Tibial nerve (tissue), 3 donors: ENCODE measurements around the gene CDK5RAP1.

Experiments
- CTCF ChIP-seq, 5 experiments: fragments of 200-600 bp in 3 of 5; fragments of 450-650 bp in 2 of 5; sonication (generic) in 3 of 5; IDR thresholded peaks; one replicate each; pipeline ENCODE4 v1.5.1; 2016 to 2019; ENCODE audit warnings: antibody characterized with exemption in 5 of 5, mild to moderate bottlenecking in 3 of 5, moderate library complexity in 2 of 5
- POLR2A ChIP-seq, 2 donors: fragments of 450-650 bp; IDR thresholded peaks; one replicate each; pipeline ENCODE4 v1.6.1; 2017; ENCODE audit warnings: antibody characterized with exemption in 2 of 2, mild to moderate bottlenecking in 2 of 2, moderate library complexity in 2 of 2

GRCh38 chr20:33373735-33374605 is 27.3 kb downstream of the CDK5RAP1 start:
- TF ChIP-seq CTCF (IDR thresholded peaks at IDR 0.05) (no peak), POLR2A (IDR thresholded peaks at IDR 0.05) (no peak)
